Measurements from ENCODE around the gene OTOA.
"Not testable (repeated sequence)": the region's sequence is repeated elsewhere in the genome, so short reads cannot be mapped to it uniquely, and the experiment has no call there.

OTOA gene

DNA sequence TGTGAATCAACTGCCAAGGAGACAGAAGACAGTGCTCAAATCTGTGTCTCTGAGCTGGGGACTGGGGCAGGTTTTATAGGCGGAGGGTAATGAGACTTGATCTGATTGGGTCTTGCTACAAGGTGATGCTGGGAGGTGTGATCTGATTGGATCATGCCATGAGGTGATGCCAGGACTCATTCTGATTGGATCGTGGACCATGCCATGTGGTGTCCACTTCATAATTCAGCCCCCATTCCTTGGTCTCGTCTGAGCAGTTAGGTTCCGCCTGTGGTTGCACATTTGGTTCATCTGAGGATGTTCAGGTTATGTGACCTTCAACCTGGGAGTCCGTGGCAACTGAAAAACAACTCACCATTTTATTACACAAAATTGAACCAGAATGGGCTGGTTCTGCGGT, 41.0 kb downstream of the OTOA start:
- Histone ChIP-seq H3K9me3 (peaks cover 4% of the 10 kb centered on the region; the same call in 1 of the 2 replicates), H3K36me3 (no peaks in the 10 kb centered on the region), H3K4me1 (peaks cover 6% of the 10 kb centered on the region; the same call in 1 of the 2 replicates), H3K9ac (no peak overlapping the region), H3K4me2 (no peak overlapping the region), H3K27me3 (no peaks in the 10 kb centered on the region), H3K27ac (no peak overlapping the region), H4K20me1 (no peaks in the 10 kb centered on the region), H3K4me3 (no peak overlapping the region)
- TF ChIP-seq Cebpa-rat (IDR thresholded peaks at IDR 0.05) = no peak

DNA sequence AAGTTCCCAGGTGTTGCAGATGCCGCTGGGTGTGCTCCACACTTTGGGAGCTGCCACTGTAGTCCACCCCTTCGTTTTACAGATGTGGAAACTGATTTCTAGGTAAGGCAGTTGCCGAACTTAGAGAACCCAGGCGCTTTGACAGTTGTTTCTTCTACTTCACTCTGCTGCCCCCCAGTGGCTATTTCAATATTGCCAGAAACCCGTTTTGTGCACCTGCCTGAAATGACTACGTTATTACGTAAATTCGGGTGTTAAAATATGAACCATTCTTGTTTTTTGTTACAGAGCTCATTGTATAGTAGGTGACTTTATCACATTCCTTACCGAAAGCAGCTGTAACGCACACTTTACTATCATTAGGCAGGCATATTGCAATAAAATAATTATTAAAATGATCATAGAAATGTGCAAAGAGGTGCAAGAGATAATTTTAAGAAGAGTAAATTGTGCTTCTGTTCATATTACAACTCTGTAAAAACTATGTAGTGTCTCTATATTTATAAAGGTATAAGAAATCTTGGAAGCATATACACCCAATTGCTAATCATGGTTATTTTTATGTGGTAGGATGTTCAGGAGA, 44.9 kb downstream of the OTOA start:
- Histone ChIP-seq H3K36me3 (no peaks in the 10 kb centered on the region), H3K9me3 (no peaks in the 10 kb centered on the region), H3K4me1 (peaks cover 3% of the 10 kb centered on the region; the same call in 1 of the 2 replicates), H3K4me2 (no peak overlapping the region), H3K27me3 (no peaks in the 10 kb centered on the region), H4K20me1 (no peaks in the 10 kb centered on the region), H3K27ac (no peak overlapping the region), H3K9ac (no peak overlapping the region), H3K4me3 (no peak overlapping the region)
- TF ChIP-seq Cebpa-rat (IDR thresholded peaks at IDR 0.05) = no peak

DNA sequence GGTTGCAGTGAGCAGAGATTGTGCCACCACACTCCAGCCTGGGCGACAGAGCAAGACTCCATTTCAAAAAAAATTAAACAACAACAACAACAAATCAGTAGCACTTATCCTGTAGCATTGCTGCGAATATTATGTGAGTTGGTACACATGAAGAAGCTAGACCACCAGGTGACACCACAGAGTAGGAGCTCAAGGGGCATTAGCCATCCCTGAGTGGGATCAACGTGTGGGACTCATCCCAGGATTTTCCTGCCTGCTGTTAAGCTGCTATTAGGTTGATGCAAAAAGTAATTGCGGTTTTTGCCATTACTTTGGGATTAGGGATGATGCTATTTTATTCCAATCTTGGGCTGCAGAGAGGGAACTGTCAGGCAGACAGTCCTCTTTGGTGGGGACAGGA, 47.2 kb downstream of the OTOA start:
- Histone ChIP-seq H3K9me3 (no peaks in the 10 kb centered on the region), H3K4me1 (no peaks in the 10 kb centered on the region), H3K36me3 (no peaks in the 10 kb centered on the region), H3K9ac (no peak overlapping the region), H3K27me3 (no peaks in the 10 kb centered on the region), H3K4me2 (no peak overlapping the region), H4K20me1 (no peaks in the 10 kb centered on the region), H3K27ac (no peak overlapping the region), H3K4me3 (no peak overlapping the region)
- TF ChIP-seq Cebpa-rat (IDR thresholded peaks at IDR 0.05) = no peak

DNA sequence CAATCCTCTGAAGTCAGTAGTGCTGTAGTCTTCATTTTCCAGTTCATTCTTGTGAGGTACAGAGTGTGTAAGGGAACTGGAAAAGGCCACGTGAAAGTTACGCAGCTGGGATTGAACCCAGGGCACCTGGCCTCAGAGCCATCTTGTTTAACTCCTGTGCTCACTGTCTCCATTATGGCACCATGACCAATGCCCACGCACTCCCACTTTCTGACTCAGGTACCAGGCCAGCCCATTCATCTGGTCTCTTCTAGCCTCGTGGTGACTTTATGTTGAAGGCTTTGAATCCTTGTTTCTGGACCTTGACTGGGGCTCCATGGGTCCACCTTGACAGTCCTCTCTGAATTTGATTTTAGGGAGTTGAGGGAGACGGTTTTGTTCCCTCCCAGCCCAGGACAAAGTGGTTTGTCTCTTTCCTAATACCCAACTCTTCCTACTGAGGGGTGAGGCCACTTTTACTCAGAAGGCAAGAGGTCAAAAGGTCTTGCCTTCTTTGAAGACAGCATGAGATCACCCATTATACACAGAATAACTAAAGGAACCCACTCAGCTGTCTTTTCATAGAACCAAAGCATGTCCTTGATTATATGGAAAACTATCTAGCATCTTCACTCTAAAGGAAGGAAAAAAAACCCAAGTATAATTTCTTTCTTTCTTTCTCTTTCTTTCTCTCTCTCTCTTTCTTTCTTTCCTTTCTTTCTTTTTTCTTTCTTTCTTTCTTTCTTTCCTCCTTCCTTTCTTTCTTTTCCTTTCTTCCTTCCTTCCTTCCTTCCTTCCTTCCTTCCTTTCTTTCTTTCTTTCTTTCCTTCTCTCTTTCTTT, 50.0 kb downstream of the OTOA start:
- Histone ChIP-seq H4K20me1 (no peaks in the 10 kb centered on the region), H3K27me3 (no peaks in the 10 kb centered on the region), H3K4me3 (no peak overlapping the region), H3K36me3 (no peaks in the 10 kb centered on the region), H3K4me2 (no peak overlapping the region), H3K9me3 (no peaks in the 10 kb centered on the region), H3K4me1 (no peaks in the 10 kb centered on the region), H3K9ac (no peak overlapping the region), H3K27ac (no peak overlapping the region)
- no peak for TF ChIP-seq Cebpa-rat (IDR thresholded peaks at IDR 0.05)

DNA sequence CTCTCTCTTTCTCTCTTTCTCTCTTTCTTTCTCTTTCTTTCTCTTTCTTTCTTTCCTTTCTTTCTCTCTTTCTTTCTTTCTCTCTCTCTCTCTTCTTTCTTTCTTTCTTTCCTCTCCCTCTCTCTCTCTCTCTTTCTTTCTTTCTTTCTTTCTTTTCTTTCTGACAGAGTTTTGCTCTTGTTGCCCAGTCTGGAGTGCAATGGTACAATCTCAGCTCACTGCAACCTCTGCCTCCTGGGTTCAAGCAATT, 50.5 kb downstream of the OTOA start:
- H3K27me3 ChIP-seq, H3K4me3 ChIP-seq, H3K4me2 ChIP-seq, H3K36me3 ChIP-seq, H3K9ac ChIP-seq, H3K4me1 ChIP-seq, H3K27ac ChIP-seq, H3K9me3 ChIP-seq, H4K20me1 ChIP-seq: not testable (repeated sequence)

DNA sequence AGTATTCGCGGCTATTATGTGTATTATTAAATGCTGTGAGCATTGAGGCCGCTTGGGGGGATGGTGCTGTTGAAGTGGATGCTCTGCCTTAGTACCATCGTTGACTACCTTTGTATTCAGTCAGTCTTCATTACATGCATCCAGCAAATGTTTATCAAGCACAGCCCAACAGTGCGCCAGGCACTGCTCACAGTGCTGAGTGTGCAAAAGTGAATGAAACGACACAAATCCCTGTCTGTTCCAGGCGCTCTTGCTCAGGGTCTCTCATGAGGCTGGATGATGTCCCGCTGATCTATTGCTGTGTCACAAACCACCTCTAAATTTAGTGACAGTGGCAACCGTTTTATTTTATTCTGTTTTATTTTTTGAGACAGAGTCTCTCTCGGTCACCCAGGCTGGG, 53.8 kb downstream of the OTOA start:
- TF ChIP-seq Cebpa-rat (IDR thresholded peaks at IDR 0.05) = no peak
- no peaks in the 10 kb centered on the region for H3K27me3 ChIP-seq
- no peak overlapping the region for H3K27ac ChIP-seq
- no peak overlapping the region for H3K4me2 ChIP-seq
- H3K4me1 ChIP-seq = no peaks in the 10 kb centered on the region
- no peak overlapping the region for H3K9ac ChIP-seq
- no peaks in the 10 kb centered on the region for H3K36me3 ChIP-seq
- no peak overlapping the region for H3K4me3 ChIP-seq
- no peaks in the 10 kb centered on the region for H3K9me3 ChIP-seq
- H4K20me1 ChIP-seq = no peaks in the 10 kb centered on the region

DNA sequence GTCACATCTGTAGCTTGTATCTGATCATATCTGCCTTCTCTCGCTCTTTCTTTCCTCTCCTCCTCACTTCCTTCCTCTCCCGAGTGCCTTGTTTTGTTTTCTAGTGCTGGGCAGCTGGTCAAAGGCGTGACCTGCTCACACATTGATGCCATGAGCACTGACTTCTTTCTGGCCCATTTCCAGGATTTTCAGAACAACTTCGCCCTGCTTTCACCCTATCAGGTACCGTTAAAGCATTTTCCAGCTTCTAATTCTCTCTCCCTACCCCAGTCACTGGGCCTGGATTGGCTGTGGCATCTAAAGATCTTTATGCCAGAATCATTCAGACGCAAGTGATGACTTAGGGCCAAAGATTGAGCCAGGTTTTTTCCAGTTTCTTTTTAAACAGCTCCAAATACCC, 55.5 kb downstream of the OTOA start:
- no peaks in the 10 kb centered on the region for H3K4me1 ChIP-seq
- no peaks in the 10 kb centered on the region for H3K36me3 ChIP-seq
- no peak overlapping the region for H3K4me2 ChIP-seq
- H3K4me3 ChIP-seq = no peak overlapping the region
- H3K27me3 ChIP-seq = no peaks in the 10 kb centered on the region
- no peaks in the 10 kb centered on the region for H4K20me1 ChIP-seq
- no peak for TF ChIP-seq Cebpa-rat (IDR thresholded peaks at IDR 0.05)
- H3K27ac ChIP-seq = no peak overlapping the region
- H3K9me3 ChIP-seq = no peaks in the 10 kb centered on the region
- H3K9ac ChIP-seq = no peak overlapping the region

DNA sequence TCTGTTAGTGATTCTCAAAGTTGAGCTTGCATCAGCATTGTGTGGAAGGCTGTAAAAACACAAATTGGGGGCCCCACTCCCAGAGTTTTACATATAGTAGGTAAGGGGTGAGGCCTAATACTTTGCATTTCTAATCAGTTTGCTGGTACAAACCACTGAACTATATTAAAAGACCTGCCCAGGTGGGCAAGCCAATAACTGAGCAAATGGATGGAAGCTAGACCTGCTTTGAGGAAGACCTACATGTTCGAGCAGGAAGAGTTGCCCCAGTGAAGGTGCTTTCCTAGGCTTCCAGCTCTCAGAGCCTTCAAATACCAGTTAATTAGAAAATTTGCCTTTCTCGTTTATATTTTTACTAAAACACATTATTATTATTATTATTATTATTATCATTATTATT, 56.8 kb downstream of the OTOA start:
- Histone ChIP-seq H3K27me3 (no peaks in the 10 kb centered on the region), H3K4me1 (no peaks in the 10 kb centered on the region), H3K4me3 (no peak overlapping the region), H4K20me1 (no peaks in the 10 kb centered on the region), H3K9ac (no peak overlapping the region), H3K9me3 (no peaks in the 10 kb centered on the region), H3K27ac (no peak overlapping the region), H3K36me3 (no peaks in the 10 kb centered on the region), H3K4me2 (no peak overlapping the region)
- no peak for TF ChIP-seq Cebpa-rat (IDR thresholded peaks at IDR 0.05)

DNA sequence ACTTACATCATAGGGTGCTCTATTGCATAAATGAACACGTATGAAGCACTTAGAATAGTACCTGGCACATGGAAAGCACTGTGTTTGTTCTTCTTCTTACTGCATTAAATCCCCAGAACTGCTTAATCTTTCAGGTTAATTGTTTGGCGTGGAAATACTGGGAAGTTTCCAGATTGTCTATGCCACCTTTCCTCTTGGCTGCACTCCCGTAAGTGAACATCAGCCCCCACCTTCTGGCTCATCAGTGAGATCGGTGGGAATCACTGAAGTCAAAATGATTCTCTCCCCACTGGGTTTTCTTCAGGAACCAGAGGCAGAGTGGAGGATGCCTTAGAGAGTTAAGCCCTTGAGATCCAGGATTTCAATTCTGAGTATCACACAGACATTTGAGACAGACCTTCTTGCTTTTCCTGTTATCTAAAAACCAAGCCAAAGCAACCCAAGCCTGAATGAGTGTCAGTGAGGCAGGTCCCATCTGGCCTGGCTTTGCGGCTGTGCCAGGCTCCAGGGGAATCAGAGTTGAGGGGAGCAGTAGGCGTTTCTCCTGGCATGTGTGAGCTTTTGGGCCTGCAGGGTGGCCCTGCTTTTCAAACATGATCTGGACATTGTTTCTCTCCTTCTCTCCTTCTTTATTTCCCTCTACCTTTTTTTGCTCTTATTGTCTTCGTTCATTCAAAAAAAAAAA, 59.1 kb downstream of the OTOA start:
- no peak overlapping the region for H3K4me2 ChIP-seq
- no peak overlapping the region for H3K9ac ChIP-seq
- H3K27ac ChIP-seq = no peak overlapping the region

DNA sequence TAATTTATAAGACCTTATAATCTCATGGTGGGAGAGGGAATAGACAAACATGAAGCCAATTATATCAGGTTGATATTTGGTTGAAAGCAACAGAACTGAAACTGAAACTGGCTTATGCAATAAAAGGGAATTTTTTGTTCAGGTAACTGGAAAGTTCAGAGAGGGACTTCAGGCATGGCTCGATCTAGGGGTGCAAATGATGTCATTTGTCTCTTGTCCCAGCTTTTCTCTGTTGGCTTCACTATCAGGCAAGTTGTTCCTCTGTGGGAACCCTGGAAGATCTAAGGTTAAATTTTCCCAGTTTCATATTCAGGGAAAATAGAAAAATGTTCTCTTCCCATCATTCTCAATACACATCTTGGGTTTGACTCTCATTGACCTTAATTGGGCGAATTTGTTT, 59.8 kb downstream of the OTOA start:
- Histone ChIP-seq H3K27me3 (no peaks in the 10 kb centered on the region), H3K36me3 (no peaks in the 10 kb centered on the region), H3K9ac (no peak overlapping the region), H3K27ac (no peak overlapping the region), H3K9me3 (no peaks in the 10 kb centered on the region), H3K4me2 (no peak overlapping the region), H3K4me1 (0 out of 2 replicates have a peak, but pooled peaks cover 5% of the 10 kb centered on the region), H3K4me3 (no peak overlapping the region), H4K20me1 (no peaks in the 10 kb centered on the region)
- TF ChIP-seq Cebpa-rat (IDR thresholded peaks at IDR 0.05) = no peak

More for the DNA sequence above, 59.1 kb downstream of the OTOA start:
- H3K4me3 ChIP-seq = no peak overlapping the region
- H3K36me3 ChIP-seq = no peaks in the 10 kb centered on the region
- no peaks in the 10 kb centered on the region for H4K20me1 ChIP-seq
- no peaks in the 10 kb centered on the region for H3K27me3 ChIP-seq
- no peak for TF ChIP-seq Cebpa-rat (IDR thresholded peaks at IDR 0.05)
- 0 out of 2 replicates have a peak, but pooled peaks cover 5% of the 10 kb centered on the region for H3K4me1 ChIP-seq
- H3K9me3 ChIP-seq = no peaks in the 10 kb centered on the region

Measured in BLaER1 (cell line).